HG02610 (cell line): ENCODE data around the gene BMERB1.
"Not testable (repeated sequence)": the region's sequence is repeated elsewhere in the genome, so short reads cannot be mapped to it uniquely, and the experiment has no call there.

Source experiments
- ATAC-seq: cut with Tn5 transposase; IDR thresholded peaks from one replicate; pipeline ENCODE4 v1.9.1; 2021; ENCODE audit warnings: mild to moderate bottlenecking, moderate library complexity; ENCODE audit not compliant: unreplicated experiment

The BMERB1 gene

DNA sequence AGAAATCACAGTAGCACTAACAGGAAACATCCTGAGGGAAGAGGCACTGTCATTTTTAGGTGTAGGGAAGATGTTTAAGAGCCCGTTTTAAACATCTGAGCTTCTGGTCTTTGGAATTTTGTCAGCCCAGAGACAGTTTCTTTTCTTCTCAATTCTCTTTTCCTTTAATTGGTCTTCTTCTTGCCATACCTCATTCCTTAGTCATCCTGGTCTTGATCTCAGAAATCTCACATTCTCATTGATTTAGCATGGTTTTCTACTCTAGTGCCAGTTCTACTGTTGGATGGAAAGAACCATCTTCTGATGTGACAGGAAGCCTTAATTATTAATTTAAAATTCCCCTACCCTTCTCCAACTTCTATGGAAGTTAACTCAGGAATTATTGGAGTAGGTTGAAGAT lies 25.4 kb downstream of the BMERB1 start:
- no peak for ATAC-seq

DNA sequence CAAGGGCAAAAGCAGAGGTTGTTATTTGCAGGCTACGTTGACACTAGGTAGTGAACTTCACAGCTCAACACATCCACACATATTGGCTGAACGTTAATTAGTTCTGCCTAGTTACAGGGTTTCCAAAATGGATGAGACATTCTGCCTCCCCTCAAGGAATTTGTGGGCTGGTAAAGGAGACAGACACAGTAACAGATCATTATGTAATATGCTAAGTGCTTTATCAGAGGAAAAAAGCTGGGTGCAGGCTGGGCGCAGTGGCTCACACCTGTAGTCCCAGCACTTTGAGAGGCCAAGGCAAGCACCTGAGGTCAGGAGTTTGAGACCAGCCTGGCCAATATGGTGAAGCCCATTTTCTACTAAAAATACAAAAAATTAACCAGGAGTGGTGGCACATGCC lies 26.2 kb downstream of the BMERB1 start:
- no peak for ATAC-seq

GRCh38 chr16:15461376-15461775 lies 27.0 kb downstream of the BMERB1 start:
- ATAC-seq, result no peak

GRCh38 chr16:15464401-15465186 lies 30.2 kb downstream of the BMERB1 start:
- no peak for ATAC-seq

DNA sequence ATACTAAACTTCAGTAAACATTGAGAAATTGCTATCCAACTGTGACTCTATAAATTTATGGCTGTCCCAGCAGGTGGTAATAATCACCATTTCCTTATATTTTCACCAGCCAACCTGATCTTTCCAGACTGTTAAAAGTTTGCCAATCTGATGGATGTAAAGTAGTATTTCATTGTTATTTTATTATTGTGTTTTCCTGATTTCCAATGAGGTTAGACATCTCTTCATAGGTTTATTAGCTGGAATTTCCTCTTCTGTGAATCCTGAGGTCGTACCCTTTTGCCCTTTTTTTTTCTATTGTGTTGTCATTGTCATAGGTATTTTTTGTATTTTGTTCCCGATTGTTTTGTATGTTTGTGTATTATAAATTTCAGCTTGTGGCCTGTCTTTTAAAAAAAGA lies 31.7 kb downstream of the BMERB1 start:
- no peak for ATAC-seq

DNA sequence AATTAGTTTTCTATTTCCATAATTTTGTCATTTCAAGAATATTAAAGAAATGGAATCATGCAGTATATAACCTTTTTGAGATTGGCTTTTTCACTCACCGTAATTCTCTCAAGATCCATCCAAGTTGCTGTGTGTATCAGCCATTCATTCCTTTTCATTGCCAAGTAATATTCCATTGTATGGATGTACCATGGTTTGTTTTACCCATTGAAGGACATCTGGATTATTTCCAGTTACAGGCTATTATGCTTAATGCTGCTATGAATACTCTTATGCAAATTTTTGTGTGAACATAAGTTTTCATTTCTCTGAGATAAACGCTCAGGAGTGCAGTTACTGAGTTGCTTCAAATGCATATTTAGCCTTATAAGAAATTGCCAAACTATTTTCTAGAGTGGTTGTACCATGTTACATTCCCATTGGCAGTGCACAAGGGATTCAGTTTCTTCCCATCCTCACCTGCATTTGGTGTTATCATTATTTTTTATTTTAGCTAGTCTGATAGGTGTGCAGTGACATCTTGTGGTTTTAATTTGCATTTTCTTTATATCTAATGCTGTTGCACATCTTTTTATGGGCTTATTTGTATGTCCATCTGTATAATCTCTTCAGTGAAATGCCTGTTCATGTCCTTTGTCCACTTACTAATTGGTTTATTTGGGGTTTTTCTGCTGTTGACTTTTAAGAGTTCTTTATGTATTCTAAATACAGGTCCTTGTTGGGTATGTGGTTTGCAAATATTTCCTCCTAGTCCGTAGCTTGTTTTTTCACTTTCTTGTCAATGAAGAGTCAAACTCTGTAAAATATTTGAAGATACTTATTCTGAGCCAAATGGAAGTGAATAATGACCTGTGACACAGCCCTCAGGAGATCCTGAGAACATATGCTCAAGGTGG lies 32.7 kb downstream of the BMERB1 start:
- no peak for ATAC-seq

GRCh38 chr16:15476971-15477370 lies 42.6 kb downstream of the BMERB1 start:
- ATAC-seq, result not testable (repeated sequence)

DNA sequence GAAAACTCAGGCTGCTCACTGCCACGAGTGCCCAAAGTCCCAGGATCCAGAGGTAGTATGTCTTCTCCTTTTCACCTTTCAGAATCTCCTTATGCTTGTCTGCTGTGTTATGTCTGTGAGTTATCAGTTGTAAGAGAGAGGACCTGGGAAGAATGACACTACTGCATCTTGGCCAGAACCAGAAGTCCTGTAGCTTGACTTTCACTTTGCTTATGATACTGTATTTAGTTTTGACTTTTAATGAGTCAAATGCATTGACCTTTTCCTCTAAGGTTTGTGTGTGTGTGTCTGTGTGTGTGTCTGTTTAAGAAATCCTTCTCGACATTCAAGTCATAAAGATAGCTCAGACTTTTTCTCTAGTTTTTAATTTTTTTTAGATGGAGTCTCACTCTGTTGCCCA lies 43.4 kb downstream of the BMERB1 start:
- ATAC-seq, result no peak

DNA sequence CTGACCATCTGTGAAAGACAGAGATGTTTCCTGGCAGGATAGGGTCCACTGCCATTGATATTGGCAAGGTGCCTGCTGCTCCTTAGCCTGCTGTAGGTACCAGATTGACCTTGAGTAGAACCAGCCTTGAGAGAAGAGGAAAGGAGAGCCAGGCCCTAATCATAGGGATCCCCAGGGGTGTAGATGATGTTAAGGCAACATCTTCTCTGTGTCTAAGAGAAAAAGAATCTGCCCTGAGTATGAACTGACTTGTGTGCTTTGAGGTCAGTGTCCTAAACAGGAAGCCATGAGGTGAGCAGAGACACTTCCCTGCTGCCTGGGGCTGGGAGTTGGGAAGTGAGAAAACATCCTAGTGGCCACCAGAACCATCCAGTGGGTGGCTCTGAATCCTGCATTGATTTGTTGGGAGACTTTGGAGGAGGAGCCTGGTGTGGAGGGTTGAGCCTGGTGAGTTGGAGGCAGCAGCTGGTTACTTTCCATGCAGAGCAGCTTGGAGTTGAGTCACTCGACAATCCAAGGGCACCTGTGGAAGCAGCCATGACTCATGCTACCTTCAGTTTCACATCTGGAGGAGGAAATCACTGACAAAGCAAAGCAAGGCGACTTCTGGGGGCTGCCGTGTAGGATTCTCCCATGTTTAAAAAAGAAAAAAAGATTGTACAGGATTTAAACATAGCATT lies 47.8 kb downstream of the BMERB1 start:
- no peak for ATAC-seq

- no peak for ATAC-seq
Measured at GRCh38 chr16:15482748-15483298, 48.4 kb downstream of the BMERB1 start.

- no peak for ATAC-seq
Measured at GRCh38 chr16:15483857-15484256, 49.5 kb downstream of the BMERB1 start.

- no peak for ATAC-seq
Measured at GRCh38 chr16:15484662-15485061, 50.3 kb downstream of the BMERB1 start.

DNA sequence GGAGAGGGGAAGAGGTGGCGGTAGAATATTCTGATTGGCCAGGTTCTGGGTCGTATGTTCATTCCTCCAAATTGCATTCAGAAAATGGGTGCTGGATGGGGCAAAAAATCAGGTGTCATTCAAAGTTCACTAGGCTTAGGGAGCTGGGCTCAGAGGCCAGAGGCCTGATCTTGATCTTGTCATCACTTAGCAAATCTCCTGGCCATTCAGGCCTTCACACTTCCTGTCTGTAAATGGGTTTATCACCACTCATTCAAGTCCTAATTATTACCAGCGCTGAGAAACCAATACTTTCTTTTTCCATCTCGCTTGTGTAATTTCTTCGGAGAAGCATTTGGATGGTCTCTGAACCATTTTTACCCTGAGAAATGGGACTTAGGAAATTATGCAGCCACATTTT lies 50.8 kb downstream of the BMERB1 start:
- ATAC-seq, result no peak

GRCh38 chr16:15486661-15487060 lies 52.3 kb downstream of the BMERB1 start:
- ATAC-seq, result no peak

- no peak for ATAC-seq
Measured at GRCh38 chr16:15487336-15488284, 53.2 kb downstream of the BMERB1 start.

- ATAC-seq, result no peak
Measured at GRCh38 chr16:15489016-15489415, 54.6 kb downstream of the BMERB1 start.

DNA sequence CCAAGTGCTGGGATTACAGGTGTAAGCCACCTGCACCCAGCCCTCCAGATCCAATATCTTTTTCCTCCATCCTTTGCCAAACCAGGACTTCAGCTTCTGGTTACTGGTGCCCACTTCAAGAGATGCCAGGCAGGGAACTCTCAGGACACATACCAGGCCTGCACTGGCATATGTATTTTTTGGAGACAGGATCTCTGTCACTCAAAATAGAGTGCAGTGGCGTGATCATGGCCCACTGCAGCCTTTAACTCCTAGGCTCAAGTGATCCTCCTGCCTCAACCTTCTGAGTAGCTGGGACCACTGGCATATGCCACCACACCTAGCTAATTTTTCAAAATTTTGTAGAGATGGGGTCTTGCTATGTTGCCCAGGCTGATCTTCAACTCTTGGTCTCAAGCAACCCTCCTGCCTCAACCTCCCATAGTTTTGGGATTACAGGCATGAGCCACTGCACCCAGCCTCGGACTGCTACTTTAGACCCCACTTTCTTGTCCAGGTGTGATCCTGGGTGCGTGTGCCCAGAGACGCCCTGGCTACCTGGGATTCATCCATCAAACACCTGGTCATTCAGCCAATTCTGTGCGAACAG lies 55.8 kb downstream of the BMERB1 start:
- no peak for ATAC-seq

DNA sequence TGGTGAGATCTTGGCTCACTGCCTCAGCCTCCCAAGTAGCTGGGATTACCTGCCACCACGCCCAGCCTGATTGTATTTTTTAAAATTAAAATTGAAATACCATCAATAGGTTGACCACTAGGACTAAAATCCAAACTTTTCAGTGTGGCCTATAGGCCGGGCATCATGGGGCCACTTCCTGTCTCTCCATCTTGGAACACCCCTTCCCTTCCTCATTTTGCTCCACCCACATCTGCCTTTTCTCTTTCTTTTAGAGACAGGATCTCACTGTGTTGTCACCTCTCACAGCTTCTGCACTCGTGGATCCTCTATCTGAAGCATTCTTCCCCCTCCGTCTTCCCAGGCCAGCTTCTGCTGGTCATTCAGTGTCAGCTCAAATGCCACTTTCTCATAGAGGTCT lies 57.0 kb downstream of the BMERB1 start:
- ATAC-seq, result no peak

- no peak for ATAC-seq
Measured at GRCh38 chr16:15492091-15492740, 57.8 kb downstream of the BMERB1 start.
